Fibroblast of lung (primary cell): Measurements from ENCODE around the gene ROBO1. TPM values are rescaled to one million over a fixed set of nuclear protein-coding genes. Genes with fewer than 3 reads are reported as not detected.

Experiments
- DNase-seq, 2 donors: peaks; one replicate each; pipeline versions ENCODE4 v3.0.0 to v3.0.0-alpha.2; 2010; ENCODE audit warnings: low read depth in 2 of 2
- H2AFZ ChIP-seq: 2 replicates; pipeline ENCODE4 v1.5.1; 2012; ENCODE audit warnings: low read length, control low read depth, inconsistent platforms
- H3K27ac ChIP-seq: 2 replicates; pipeline ENCODE4 v1.5.1; 2011; ENCODE audit warnings: low read length, control low read depth; ENCODE audit not compliant: insufficient read depth
- H3K27me3 ChIP-seq: 2 replicates; pipeline ENCODE4 v1.5.1; 2011; ENCODE audit warnings: mild to moderate bottlenecking, low read length; ENCODE audit not compliant: control insufficient read depth, insufficient read depth
- H3K36me3 ChIP-seq: 2 replicates; pipeline ENCODE4 v1.5.1; 2011; ENCODE audit warnings: low read length; ENCODE audit not compliant: control insufficient read depth, insufficient read depth
- H3K4me1 ChIP-seq: 2 replicates; pipeline ENCODE4 v1.5.1; 2011; ENCODE audit warnings: low read length; ENCODE audit not compliant: control insufficient read depth, insufficient read depth; ENCODE audit errors: extremely low read depth
- H3K4me2 ChIP-seq: 2 replicates; pipeline ENCODE4 v1.5.1; 2011; ENCODE audit warnings: low read length, control low read depth; ENCODE audit not compliant: insufficient read depth; ENCODE audit errors: extremely low read depth
- H3K4me3 ChIP-seq, 4 experiments: fragments of 200-600 bp in 1 of 4; sonication (generic) in 1 of 4; replicated peaks in 1 of 4; 2 replicates each; pipeline ENCODE4 v1.5.1; 2011 to 2016; ENCODE audit warnings: low read length in 4 of 4, low read depth in 3 of 4, mild to moderate bottlenecking in 3 of 4, control low read depth in 2 of 4, inconsistent platforms in 1 of 4, mixed read lengths in 1 of 4; ENCODE audit not compliant: insufficient read depth in 1 of 4; ENCODE audit errors: control extremely low read depth in 1 of 4
- H3K79me2 ChIP-seq: 2 replicates; pipeline ENCODE4 v1.5.1; 2012; ENCODE audit warnings: mild to moderate bottlenecking, low read length, inconsistent platforms; ENCODE audit not compliant: control insufficient read depth, insufficient read depth
- H3K9ac ChIP-seq: 2 replicates; pipeline ENCODE4 v1.5.1; 2011; ENCODE audit warnings: mild to moderate bottlenecking, low read length, control low read depth; ENCODE audit not compliant: insufficient read depth
- H3K9me3 ChIP-seq: 2 replicates; pipeline ENCODE4 v1.5.1; 2012; ENCODE audit warnings: low read depth, low read length; ENCODE audit not compliant: control insufficient read depth, insufficient read depth
- H4K20me1 ChIP-seq: 2 replicates; pipeline ENCODE4 v1.5.1; 2011; ENCODE audit warnings: low read length; ENCODE audit not compliant: control insufficient read depth, insufficient read depth; ENCODE audit errors: extremely low read depth
- EZH2 ChIP-seq: IDR thresholded peaks from 2 replicates; pipeline ENCODE4 v1.5.1; 2012; ENCODE audit warnings: low read length, control low read depth, mild to moderate bottlenecking; ENCODE audit errors: missing control alignments
- polyA plus RNA-seq, 2 donors: library from polyadenylated mRNA; depleted of rRNA in 1 of 2; stranded (reverse) in 1 of 2; unstranded in 1 of 2; fragments of >200 nt; gene quantifications; 2 replicates each; pipeline ENCODE4 v1.2.1, GENCODE V29; 2011 to 2012; ENCODE audit warnings: missing spikeins in 1 of 2
- total RNA-seq: library from RNA; depleted of rRNA; stranded (reverse); fragments of >200 nt; gene quantifications from 2 replicates; pipeline ENCODE4 v1.2.1, GENCODE V29; 2014
- TF ChIP-seq, protein P1 (sequence below), 2 donors: IDR thresholded peaks in 1 of 2; conservative IDR thresholded peaks in 1 of 2; 1 replicate in 1 of 2; 2 replicates in 1 of 2; pipeline ENCODE4 v1.5.1; 2011 to 2012; ENCODE audit warnings: low read length in 2 of 2, control low read depth in 1 of 2, inconsistent platforms in 1 of 2, low read depth in 1 of 2, mild to moderate bottlenecking in 1 of 2

ROBO1 gene
- total and polyA plus RNA-seq, 2 donors (not counting 1 experiment from before 2014, with no cell fraction given) = 53.8 to 104 TPM

DNA sequence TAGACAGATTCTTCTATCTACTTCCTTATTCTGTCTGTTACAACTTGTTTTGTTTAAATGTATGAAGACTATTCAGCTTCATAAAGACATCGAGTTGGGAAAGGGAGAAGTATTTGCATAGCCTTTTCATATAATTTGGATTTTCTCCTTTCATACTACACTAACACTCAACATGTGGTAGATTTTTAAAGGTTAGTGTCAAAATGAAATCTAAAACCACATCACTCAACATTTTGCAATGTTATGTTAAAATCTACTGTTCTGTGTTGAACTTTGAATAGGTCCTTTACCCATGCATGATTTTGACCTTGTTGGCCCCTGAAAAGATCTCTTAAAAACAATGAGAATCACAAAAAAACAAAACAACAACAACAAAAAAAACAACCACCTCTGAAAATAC is 860.9 kb downstream of the ROBO1 start:
- DNase-seq = no peak
- H3K4me2 ChIP-seq = no peak overlapping the region
- H3K4me3 ChIP-seq = no peak overlapping the region
- TF ChIP-seq, protein P1, sequence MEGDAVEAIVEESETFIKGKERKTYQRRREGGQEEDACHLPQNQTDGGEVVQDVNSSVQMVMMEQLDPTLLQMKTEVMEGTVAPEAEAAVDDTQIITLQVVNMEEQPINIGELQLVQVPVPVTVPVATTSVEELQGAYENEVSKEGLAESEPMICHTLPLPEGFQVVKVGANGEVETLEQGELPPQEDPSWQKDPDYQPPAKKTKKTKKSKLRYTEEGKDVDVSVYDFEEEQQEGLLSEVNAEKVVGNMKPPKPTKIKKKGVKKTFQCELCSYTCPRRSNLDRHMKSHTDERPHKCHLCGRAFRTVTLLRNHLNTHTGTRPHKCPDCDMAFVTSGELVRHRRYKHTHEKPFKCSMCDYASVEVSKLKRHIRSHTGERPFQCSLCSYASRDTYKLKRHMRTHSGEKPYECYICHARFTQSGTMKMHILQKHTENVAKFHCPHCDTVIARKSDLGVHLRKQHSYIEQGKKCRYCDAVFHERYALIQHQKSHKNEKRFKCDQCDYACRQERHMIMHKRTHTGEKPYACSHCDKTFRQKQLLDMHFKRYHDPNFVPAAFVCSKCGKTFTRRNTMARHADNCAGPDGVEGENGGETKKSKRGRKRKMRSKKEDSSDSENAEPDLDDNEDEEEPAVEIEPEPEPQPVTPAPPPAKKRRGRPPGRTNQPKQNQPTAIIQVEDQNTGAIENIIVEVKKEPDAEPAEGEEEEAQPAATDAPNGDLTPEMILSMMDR (conservative IDR thresholded peaks at IDR 0.05 in 1 of 2, IDR thresholded peaks at IDR 0.05 in 1 of 2; ENCODE audit: low read depth in 1 of 2, low read length in 2 of 2) = no peak
- no peaks in the 10 kb centered on the region for H3K36me3 ChIP-seq
- no peaks in the 10 kb centered on the region for H3K27me3 ChIP-seq
- no peaks in the 10 kb centered on the region for H4K20me1 ChIP-seq
- no peaks in the 10 kb centered on the region for H3K79me2 ChIP-seq
- H3K9ac ChIP-seq = no peak overlapping the region
- H2AFZ ChIP-seq = no peak overlapping the region
- H3K9me3 ChIP-seq = no peaks in the 10 kb centered on the region
- H3K27ac ChIP-seq = peak overlapping the region; percentile 11
- peaks cover 2% of the 10 kb centered on the region for H3K4me1 ChIP-seq

DNA sequence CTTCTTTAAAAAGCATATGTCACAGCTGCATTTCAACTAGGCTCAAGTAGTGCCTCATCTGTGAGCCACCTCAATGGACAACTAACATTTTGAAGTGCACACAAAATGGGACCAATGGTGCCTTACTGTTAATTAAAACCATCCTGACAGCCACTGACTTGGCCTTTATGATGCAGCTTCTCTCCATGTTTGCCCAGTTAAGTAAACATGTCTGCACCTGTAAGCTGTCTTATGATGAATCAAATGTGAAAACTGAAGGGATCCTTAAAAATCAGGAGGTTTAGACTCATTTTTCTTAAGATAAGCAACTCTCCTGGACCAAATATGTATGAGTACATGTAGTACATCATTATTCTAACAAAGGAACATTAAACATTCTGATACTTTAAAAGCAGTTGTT is 861.6 kb downstream of the ROBO1 start:
- no peaks in the 10 kb centered on the region for H4K20me1 ChIP-seq
- no peak for TF ChIP-seq EZH2
- TF ChIP-seq, protein P1 (conservative IDR thresholded peaks at IDR 0.05 in 1 of 2, IDR thresholded peaks at IDR 0.05 in 1 of 2; ENCODE audit: low read depth in 1 of 2, low read length in 2 of 2) = no peak
- H2AFZ ChIP-seq = no peak overlapping the region
- no peaks in the 10 kb centered on the region for H3K27me3 ChIP-seq
- no peaks in the 10 kb centered on the region for H3K79me2 ChIP-seq
- peaks cover 2% of the 10 kb centered on the region for H3K4me1 ChIP-seq
- no peaks in the 10 kb centered on the region for H3K36me3 ChIP-seq
- no peak overlapping the region for H3K4me2 ChIP-seq
- no peak overlapping the region for H3K27ac ChIP-seq
- DNase-seq = no peak
- no peak overlapping the region for H3K4me3 ChIP-seq
- H3K9me3 ChIP-seq = no peaks in the 10 kb centered on the region
- H3K9ac ChIP-seq = no peak overlapping the region

DNA sequence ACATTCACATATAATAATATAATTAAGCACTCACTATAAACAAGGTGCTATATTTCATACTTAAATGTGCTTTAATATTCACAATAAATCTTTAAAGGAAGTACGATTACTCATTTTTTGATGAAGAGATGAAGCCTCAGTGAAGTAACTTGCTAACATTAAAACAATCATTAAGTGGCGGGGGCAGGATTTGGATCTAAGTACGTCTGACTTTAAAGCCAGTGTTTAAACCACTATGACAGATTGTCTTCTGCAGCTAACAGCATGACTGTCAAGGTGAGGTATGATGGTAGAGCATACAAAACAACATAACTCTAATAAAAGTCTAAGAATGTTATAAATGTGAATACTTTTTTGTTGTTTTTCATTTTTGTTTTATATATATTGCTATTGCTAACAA is 862.1 kb downstream of the ROBO1 start:
- Histone ChIP-seq H3K4me1 (peaks cover 2% of the 10 kb centered on the region), H3K9me3 (no peaks in the 10 kb centered on the region), H3K4me2 (no peak overlapping the region), H3K27ac (no peak overlapping the region), H4K20me1 (no peaks in the 10 kb centered on the region), H3K4me3 (no peak overlapping the region), H3K79me2 (no peaks in the 10 kb centered on the region), H3K27me3 (no peaks in the 10 kb centered on the region), H3K36me3 (no peaks in the 10 kb centered on the region), H2AFZ (no peak overlapping the region), H3K9ac (no peak overlapping the region)
- no peak for DNase-seq
- TF ChIP-seq, protein P1 (conservative IDR thresholded peaks at IDR 0.05 in 1 of 2, IDR thresholded peaks at IDR 0.05 in 1 of 2; ENCODE audit: low read depth in 1 of 2, low read length in 2 of 2) = no peak
- TF ChIP-seq EZH2 = no peak
